ENCODE data around the gene C20orf202. TPM values are rescaled to one million over a fixed set of nuclear protein-coding genes. Genes with fewer than 3 reads are reported as not detected.

The C20orf202 gene
- total RNA-seq, 1 donor, result not detected

- Histone ChIP-seq H3K27me3 (ENCODE audit: insufficient read depth, low read length) (peaks cover 32% of the 10 kb centered on the region), H3K79me2 (ENCODE audit: insufficient read depth, low read length) (no peaks in the 10 kb centered on the region), H3K9me3 (ENCODE audit: low read depth, low read length) (no peaks in the 10 kb centered on the region), H3K4me1 (ENCODE audit: insufficient read depth, low read length) (no peaks in the 10 kb centered on the region), H3K27ac (ENCODE audit: low read depth, low read length) (no peak overlapping the region), H3K4me2 (ENCODE audit: insufficient read depth, low read length) (no peak overlapping the region), H4K20me1 (ENCODE audit: insufficient read depth, low read length) (no peaks in the 10 kb centered on the region), H3K4me3 (ENCODE audit: insufficient read depth, low read length) (no peak overlapping the region), H2AFZ (ENCODE audit: low read length) (no peak overlapping the region), H3K36me3 (ENCODE audit: insufficient read depth, low read length) (no peaks in the 10 kb centered on the region)
- no peak for TF ChIP-seq CTCF (IDR thresholded peaks at IDR 0.05; ENCODE audit: extremely low read depth, low read depth, low read length)
- DNase-seq (ENCODE audit: insufficient read length, low spot score, missing footprints), result no peak
These were observed 4.1 kb downstream of the C20orf202 start for GRCh38 chr20:1207293-1207878.

- Histone ChIP-seq H3K9me3 (ENCODE audit: low read depth, low read length) (no peaks in the 10 kb centered on the region), H3K4me1 (ENCODE audit: insufficient read depth, low read length) (no peaks in the 10 kb centered on the region), H3K4me2 (ENCODE audit: insufficient read depth, low read length) (no peak overlapping the region), H3K27ac (ENCODE audit: low read depth, low read length) (no peak overlapping the region), H3K36me3 (ENCODE audit: insufficient read depth, low read length) (no peaks in the 10 kb centered on the region), H3K4me3 (ENCODE audit: insufficient read depth, low read length) (no peak overlapping the region), H3K27me3 (ENCODE audit: insufficient read depth, low read length) (peaks cover 21% of the 10 kb centered on the region), H4K20me1 (ENCODE audit: insufficient read depth, low read length) (no peaks in the 10 kb centered on the region), H2AFZ (ENCODE audit: low read length) (no peak overlapping the region), H3K79me2 (ENCODE audit: insufficient read depth, low read length) (no peaks in the 10 kb centered on the region)
- no peak for DNase-seq (ENCODE audit: insufficient read length, low spot score, missing footprints)
- peak; percentile 40 for TF ChIP-seq CTCF (IDR thresholded peaks at IDR 0.05; ENCODE audit: extremely low read depth, low read depth, low read length)
These were observed 6.5 kb downstream of the C20orf202 start for GRCh38 chr20:1209447-1210387.

DNA sequence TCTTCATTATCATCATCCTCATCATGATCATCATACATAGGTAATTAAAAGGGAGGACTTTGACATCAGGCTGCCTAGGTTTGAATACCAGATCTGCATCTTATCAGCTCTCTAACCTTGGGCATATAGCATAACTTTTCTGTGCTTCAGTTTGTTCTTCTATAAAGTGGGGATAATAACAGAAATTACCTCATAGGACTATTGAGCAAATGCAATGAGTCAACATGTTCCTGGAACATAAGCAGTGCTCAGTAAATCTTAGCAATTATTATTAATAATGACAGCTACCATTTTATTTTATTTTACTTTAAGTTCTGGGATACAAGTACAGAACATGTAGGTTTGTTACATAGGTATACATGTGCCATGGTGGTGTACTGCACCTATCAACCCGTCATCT is 7.2 kb downstream of the C20orf202 start:
- no peak for TF ChIP-seq CTCF (IDR thresholded peaks at IDR 0.05; ENCODE audit: extremely low read depth, low read depth, low read length)
- H3K4me1 ChIP-seq (ENCODE audit: insufficient read depth, low read length), result no peaks in the 10 kb centered on the region
- H3K27ac ChIP-seq (ENCODE audit: low read depth, low read length), result no peak overlapping the region
- H2AFZ ChIP-seq (ENCODE audit: low read length), result no peak overlapping the region
- H3K9me3 ChIP-seq (ENCODE audit: low read depth, low read length), result no peaks in the 10 kb centered on the region
- H3K4me3 ChIP-seq (ENCODE audit: insufficient read depth, low read length), result no peak overlapping the region
- no peaks in the 10 kb centered on the region for H3K36me3 ChIP-seq (ENCODE audit: insufficient read depth, low read length)
- H4K20me1 ChIP-seq (ENCODE audit: insufficient read depth, low read length), result no peaks in the 10 kb centered on the region
- peaks cover 25% of the 10 kb centered on the region for H3K27me3 ChIP-seq (ENCODE audit: insufficient read depth, low read length)
- no peak overlapping the region for H3K4me2 ChIP-seq (ENCODE audit: insufficient read depth, low read length)
- DNase-seq (ENCODE audit: insufficient read length, low spot score, missing footprints), result no peak
- H3K79me2 ChIP-seq (ENCODE audit: insufficient read depth, low read length), result no peaks in the 10 kb centered on the region

DNA sequence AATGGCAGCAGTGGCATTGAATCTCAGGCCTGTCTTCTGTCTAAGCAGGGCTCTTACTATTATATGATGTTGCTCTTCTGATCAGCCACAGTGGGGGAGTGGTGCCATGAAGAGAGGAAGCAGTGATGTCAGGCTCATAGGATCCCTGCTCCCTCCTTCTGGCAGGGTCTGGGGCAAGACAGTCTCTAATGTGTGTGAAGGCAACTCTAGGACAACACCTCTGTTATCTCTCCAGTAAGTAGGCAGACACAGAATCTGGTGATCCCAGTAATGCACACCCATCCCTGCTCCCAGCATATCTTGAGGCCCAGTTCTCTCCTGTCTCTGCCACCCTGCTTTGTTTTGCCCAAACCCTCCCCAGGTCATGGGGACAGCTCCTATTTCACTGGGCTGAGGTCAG is 8.8 kb downstream of the C20orf202 start:
- no peak for TF ChIP-seq CTCF (IDR thresholded peaks at IDR 0.05; ENCODE audit: extremely low read depth, low read depth, low read length)
- peaks cover 25% of the 10 kb centered on the region for H3K27me3 ChIP-seq (ENCODE audit: insufficient read depth, low read length)

More for the DNA sequence above, 8.8 kb downstream of the C20orf202 start:
- H3K4me3 ChIP-seq (ENCODE audit: insufficient read depth, low read length), result no peak overlapping the region
- H4K20me1 ChIP-seq (ENCODE audit: insufficient read depth, low read length), result no peaks in the 10 kb centered on the region
- no peak for DNase-seq (ENCODE audit: insufficient read length, low spot score, missing footprints)
- H3K79me2 ChIP-seq (ENCODE audit: insufficient read depth, low read length), result no peaks in the 10 kb centered on the region
- no peak overlapping the region for H2AFZ ChIP-seq (ENCODE audit: low read length)
- no peak overlapping the region for H3K4me2 ChIP-seq (ENCODE audit: insufficient read depth, low read length)
- H3K9me3 ChIP-seq (ENCODE audit: low read depth, low read length), result no peaks in the 10 kb centered on the region
- H3K36me3 ChIP-seq (ENCODE audit: insufficient read depth, low read length), result no peaks in the 10 kb centered on the region
- no peak overlapping the region for H3K27ac ChIP-seq (ENCODE audit: low read depth, low read length)
- H3K4me1 ChIP-seq (ENCODE audit: insufficient read depth, low read length), result no peaks in the 10 kb centered on the region

Measured in osteoblast (primary cell).